ENCODE results near the gene CNTNAP4.

CNTNAP4 gene

DNA sequence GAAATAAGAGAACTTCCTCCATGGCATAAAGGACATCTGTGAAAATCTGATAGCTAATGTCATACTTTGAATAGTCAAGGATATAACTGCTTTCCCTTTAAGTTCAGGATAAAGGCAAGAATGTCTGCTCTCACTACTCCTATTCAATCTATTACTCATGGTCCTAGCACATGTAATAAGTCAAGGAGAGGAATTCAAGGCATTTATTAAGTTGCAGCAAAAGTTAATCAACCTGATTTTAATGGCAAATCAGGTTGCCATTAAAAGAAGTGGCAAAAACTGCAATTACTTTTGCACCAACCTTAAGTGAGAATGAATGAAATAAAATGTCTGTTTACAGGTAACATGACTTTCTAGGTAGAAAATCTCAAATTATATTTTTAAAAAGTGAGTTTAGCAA lies 225.9 kb downstream of the CNTNAP4 start:
- no peak overlapping the region for H3K4me3 ChIP-seq (ENCODE audit: low read depth in 1 of 5, low read length in 5 of 5)
- no peak overlapping the region for H3K27ac ChIP-seq (ENCODE audit: low read depth, low read length)
- no peaks in the 10 kb centered on the region for H3K4me1 ChIP-seq (ENCODE audit: control insufficient read depth in 5 of 5, insufficient read depth in 5 of 5, low read length in 5 of 5)
- H3K9me3 ChIP-seq (ENCODE audit: control insufficient read depth in 5 of 5, low read length in 5 of 5): no peaks in the 10 kb centered on the region
- H3K9ac ChIP-seq (ENCODE audit: low read length in 5 of 5): no peak overlapping the region
- no peaks in the 10 kb centered on the region for H3K36me3 ChIP-seq (ENCODE audit: control insufficient read depth in 5 of 5, insufficient read depth in 5 of 5, low read length in 5 of 5)
- no peaks in the 10 kb centered on the region for H3K27me3 ChIP-seq (ENCODE audit: control insufficient read depth in 5 of 5, insufficient read depth in 4 of 5, low read length in 5 of 5)

GRCh38 chr16:76511203-76511602 lies 234.0 kb downstream of the CNTNAP4 start:
- Histone ChIP-seq H3K9me3 (ENCODE audit: control insufficient read depth in 5 of 5, low read length in 5 of 5) (no peaks in the 10 kb centered on the region), H3K36me3 (ENCODE audit: control insufficient read depth in 5 of 5, insufficient read depth in 5 of 5, low read length in 5 of 5) (no peaks in the 10 kb centered on the region), H3K27ac (ENCODE audit: low read depth, low read length) (no peak overlapping the region), H3K27me3 (ENCODE audit: control insufficient read depth in 5 of 5, insufficient read depth in 4 of 5, low read length in 5 of 5) (no peaks in the 10 kb centered on the region), H3K4me3 (ENCODE audit: low read depth in 1 of 5, low read length in 5 of 5) (no peak overlapping the region), H3K4me1 (ENCODE audit: control insufficient read depth in 5 of 5, insufficient read depth in 5 of 5, low read length in 5 of 5) (no peaks in the 10 kb centered on the region), H3K9ac (ENCODE audit: low read length in 5 of 5) (no peak overlapping the region)

DNA sequence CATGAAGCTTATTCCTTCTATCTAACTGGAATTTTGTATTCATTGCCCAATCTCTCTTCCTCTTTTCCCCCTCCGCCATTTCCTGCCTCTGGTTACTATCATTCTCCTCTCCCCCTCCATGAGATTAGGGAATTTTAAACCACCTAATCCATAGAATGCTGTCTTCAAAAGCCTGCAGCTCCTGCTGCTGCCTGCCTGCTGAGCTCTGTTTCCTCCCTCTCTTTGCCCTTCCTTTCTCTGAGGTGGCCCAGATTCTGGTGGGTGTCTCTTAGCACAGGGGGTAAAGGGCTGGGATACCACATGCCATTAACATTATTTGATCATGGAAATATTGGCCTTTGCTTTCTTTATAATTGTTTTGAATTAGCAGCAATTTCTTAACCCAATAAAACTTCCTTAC lies 241.6 kb downstream of the CNTNAP4 start:
- Histone ChIP-seq H3K9ac (ENCODE audit: low read length in 5 of 5) (no peak overlapping the region), H3K9me3 (ENCODE audit: control insufficient read depth in 5 of 5, low read length in 5 of 5) (no peaks in the 10 kb centered on the region), H3K27ac (ENCODE audit: low read depth, low read length) (no peak overlapping the region), H3K4me3 (ENCODE audit: low read depth in 1 of 5, low read length in 5 of 5) (no peak overlapping the region), H3K27me3 (ENCODE audit: control insufficient read depth in 5 of 5, insufficient read depth in 4 of 5, low read length in 5 of 5) (no peaks in the 10 kb centered on the region), H3K4me1 (ENCODE audit: control insufficient read depth in 5 of 5, insufficient read depth in 5 of 5, low read length in 5 of 5) (no peaks in the 10 kb centered on the region), H3K36me3 (ENCODE audit: control insufficient read depth in 5 of 5, insufficient read depth in 5 of 5, low read length in 5 of 5) (no peaks in the 10 kb centered on the region)

DNA sequence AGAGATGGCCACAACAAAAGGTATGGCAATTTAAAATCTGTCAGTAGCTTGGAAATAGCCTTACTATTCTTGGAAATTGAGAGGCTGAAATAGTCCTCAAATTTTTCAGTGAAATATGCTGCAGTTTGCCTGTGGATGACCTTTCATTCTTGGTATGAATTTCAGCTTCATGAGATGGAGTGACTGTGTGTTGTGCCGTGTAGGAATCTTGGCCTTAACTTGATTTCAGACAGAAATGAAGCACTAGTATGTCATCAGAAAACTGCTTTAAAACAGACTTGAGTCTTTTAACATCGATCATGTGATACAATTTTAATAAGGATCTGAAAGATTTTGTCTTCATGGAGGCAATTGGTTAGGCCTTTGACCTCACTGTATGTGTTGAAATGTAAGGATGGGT lies 247.2 kb downstream of the CNTNAP4 start:
- no peaks in the 10 kb centered on the region for H3K9me3 ChIP-seq (ENCODE audit: control insufficient read depth in 5 of 5, low read length in 5 of 5)
- H3K27me3 ChIP-seq (ENCODE audit: control insufficient read depth in 5 of 5, insufficient read depth in 4 of 5, low read length in 5 of 5): no peaks in the 10 kb centered on the region
- no peak overlapping the region for H3K27ac ChIP-seq (ENCODE audit: low read depth, low read length)
- no peak overlapping the region for H3K9ac ChIP-seq (ENCODE audit: low read length in 5 of 5)
- no peaks in the 10 kb centered on the region for H3K36me3 ChIP-seq (ENCODE audit: control insufficient read depth in 5 of 5, insufficient read depth in 5 of 5, low read length in 5 of 5)
- no peaks in the 10 kb centered on the region for H3K4me1 ChIP-seq (ENCODE audit: control insufficient read depth in 5 of 5, insufficient read depth in 5 of 5, low read length in 5 of 5)
- H3K4me3 ChIP-seq (ENCODE audit: low read depth in 1 of 5, low read length in 5 of 5): no peak overlapping the region

DNA sequence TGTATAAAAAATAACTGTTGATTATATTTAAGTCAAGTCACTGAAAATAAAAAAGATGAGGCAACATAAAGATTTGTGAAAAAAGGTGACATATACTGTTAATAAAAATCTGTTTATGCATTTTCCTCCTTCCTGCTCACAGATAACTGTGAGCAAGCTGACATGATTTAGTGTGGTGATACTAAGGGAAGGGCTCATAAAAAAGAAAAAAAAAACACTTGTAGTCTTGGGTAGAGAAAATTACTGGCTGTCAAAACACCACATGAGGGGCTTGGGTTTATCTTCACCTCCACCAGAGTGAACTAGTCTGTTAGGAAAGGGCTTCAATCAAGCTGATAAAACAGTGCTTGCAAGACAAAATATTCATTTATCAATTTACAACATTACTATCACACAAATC lies 247.6 kb downstream of the CNTNAP4 start:
- H3K27me3 ChIP-seq (ENCODE audit: control insufficient read depth in 5 of 5, insufficient read depth in 4 of 5, low read length in 5 of 5): no peaks in the 10 kb centered on the region
- no peaks in the 10 kb centered on the region for H3K4me1 ChIP-seq (ENCODE audit: control insufficient read depth in 5 of 5, insufficient read depth in 5 of 5, low read length in 5 of 5)
- no peak overlapping the region for H3K27ac ChIP-seq (ENCODE audit: low read depth, low read length)
- H3K4me3 ChIP-seq (ENCODE audit: low read depth in 1 of 5, low read length in 5 of 5): no peak overlapping the region
- no peaks in the 10 kb centered on the region for H3K9me3 ChIP-seq (ENCODE audit: control insufficient read depth in 5 of 5, low read length in 5 of 5)
- H3K9ac ChIP-seq (ENCODE audit: low read length in 5 of 5): no peak overlapping the region
- H3K36me3 ChIP-seq (ENCODE audit: control insufficient read depth in 5 of 5, insufficient read depth in 5 of 5, low read length in 5 of 5): no peaks in the 10 kb centered on the region

DNA sequence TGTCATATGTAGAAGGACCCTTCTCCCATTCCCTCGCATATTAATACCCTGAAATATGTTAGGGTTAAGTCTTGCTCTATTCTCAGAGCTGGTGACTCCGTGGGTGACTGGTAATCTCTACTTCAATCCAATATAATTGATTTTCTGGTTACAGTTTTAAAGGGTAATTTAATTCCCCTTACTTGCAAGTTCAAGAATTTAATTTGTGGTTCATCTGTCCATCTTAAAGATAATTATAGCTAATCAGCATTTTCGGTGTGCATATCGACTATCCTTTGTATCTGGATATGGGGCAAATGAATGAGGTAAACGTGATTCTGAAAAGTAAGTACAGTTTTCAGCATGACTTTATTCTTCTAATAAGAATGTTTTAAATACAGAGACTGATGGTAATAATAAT lies 250.0 kb downstream of the CNTNAP4 start:
- no peaks in the 10 kb centered on the region for H3K27me3 ChIP-seq (ENCODE audit: control insufficient read depth in 5 of 5, insufficient read depth in 4 of 5, low read length in 5 of 5)
- no peak overlapping the region for H3K4me3 ChIP-seq (ENCODE audit: low read depth in 1 of 5, low read length in 5 of 5)
- H3K36me3 ChIP-seq (ENCODE audit: control insufficient read depth in 5 of 5, insufficient read depth in 5 of 5, low read length in 5 of 5): no peaks in the 10 kb centered on the region
- H3K4me1 ChIP-seq (ENCODE audit: control insufficient read depth in 5 of 5, insufficient read depth in 5 of 5, low read length in 5 of 5): no peaks in the 10 kb centered on the region
- H3K9ac ChIP-seq (ENCODE audit: low read length in 5 of 5): no peak overlapping the region
- no peak overlapping the region for H3K27ac ChIP-seq (ENCODE audit: low read depth, low read length)
- H3K9me3 ChIP-seq (ENCODE audit: control insufficient read depth in 5 of 5, low read length in 5 of 5): no peaks in the 10 kb centered on the region

GRCh38 chr16:76529120-76529519 lies 251.9 kb downstream of the CNTNAP4 start:
- H3K27ac ChIP-seq (ENCODE audit: low read depth, low read length): no peak overlapping the region
- no peaks in the 10 kb centered on the region for H3K4me1 ChIP-seq (ENCODE audit: control insufficient read depth in 5 of 5, insufficient read depth in 5 of 5, low read length in 5 of 5)
- no peak overlapping the region for H3K4me3 ChIP-seq (ENCODE audit: low read depth in 1 of 5, low read length in 5 of 5)
- no peaks in the 10 kb centered on the region for H3K36me3 ChIP-seq (ENCODE audit: control insufficient read depth in 5 of 5, insufficient read depth in 5 of 5, low read length in 5 of 5)
- no peaks in the 10 kb centered on the region for H3K27me3 ChIP-seq (ENCODE audit: control insufficient read depth in 5 of 5, insufficient read depth in 4 of 5, low read length in 5 of 5)
- no peak overlapping the region for H3K9ac ChIP-seq (ENCODE audit: low read length in 5 of 5)
- H3K9me3 ChIP-seq (ENCODE audit: control insufficient read depth in 5 of 5, low read length in 5 of 5): no peaks in the 10 kb centered on the region

GRCh38 chr16:76531236-76531635 lies 254.0 kb downstream of the CNTNAP4 start:
- no peaks in the 10 kb centered on the region for H3K9me3 ChIP-seq (ENCODE audit: control insufficient read depth in 5 of 5, low read length in 5 of 5)
- no peak overlapping the region for H3K4me3 ChIP-seq (ENCODE audit: low read depth in 1 of 5, low read length in 5 of 5)
- H3K27me3 ChIP-seq (ENCODE audit: control insufficient read depth in 5 of 5, insufficient read depth in 4 of 5, low read length in 5 of 5): no peaks in the 10 kb centered on the region
- no peak overlapping the region for H3K27ac ChIP-seq (ENCODE audit: low read depth, low read length)
- no peaks in the 10 kb centered on the region for H3K4me1 ChIP-seq (ENCODE audit: control insufficient read depth in 5 of 5, insufficient read depth in 5 of 5, low read length in 5 of 5)
- no peaks in the 10 kb centered on the region for H3K36me3 ChIP-seq (ENCODE audit: control insufficient read depth in 5 of 5, insufficient read depth in 5 of 5, low read length in 5 of 5)
- no peak overlapping the region for H3K9ac ChIP-seq (ENCODE audit: low read length in 5 of 5)

DNA sequence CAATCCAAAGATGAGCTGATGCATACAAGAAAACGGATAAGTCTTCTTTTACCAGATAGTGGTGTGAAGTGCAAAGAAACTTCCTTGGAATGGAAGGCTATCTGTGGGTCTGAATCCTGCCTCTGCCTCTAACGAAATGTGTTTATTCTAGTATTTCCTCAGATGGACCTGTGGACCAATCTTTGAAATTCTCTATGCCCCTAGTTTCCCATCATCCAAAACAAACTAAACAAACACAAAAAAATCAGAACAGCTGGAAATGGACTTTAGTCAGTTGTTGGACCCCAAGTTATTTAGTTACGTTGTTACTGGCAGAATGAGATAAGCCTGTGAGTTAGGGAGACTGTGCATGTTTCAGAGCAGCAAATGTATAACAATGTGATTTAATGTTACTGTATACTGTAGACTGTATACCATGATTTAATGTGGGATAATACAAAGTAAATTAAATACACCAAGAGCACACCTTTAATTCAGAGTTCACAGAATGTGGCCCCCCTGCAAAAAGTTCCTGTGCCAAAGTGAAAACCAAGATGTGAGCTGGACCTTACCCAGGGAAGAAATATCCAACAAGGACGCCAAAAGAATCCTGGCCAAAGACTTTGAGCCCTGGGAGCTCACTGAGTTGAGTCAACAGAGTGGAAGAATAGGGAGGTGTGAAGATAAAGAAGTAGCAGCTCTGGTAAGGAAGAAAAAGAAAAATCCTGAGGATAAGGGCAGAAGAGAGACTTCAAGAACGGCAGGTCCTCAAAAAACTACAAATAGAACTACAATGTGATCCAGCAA lies 255.2 kb downstream of the CNTNAP4 start:
- Histone ChIP-seq H3K9ac (ENCODE audit: low read length in 5 of 5) (no peak overlapping the region), H3K9me3 (ENCODE audit: control insufficient read depth in 5 of 5, low read length in 5 of 5) (no peaks in the 10 kb centered on the region), H3K36me3 (ENCODE audit: control insufficient read depth in 5 of 5, insufficient read depth in 5 of 5, low read length in 5 of 5) (no peaks in the 10 kb centered on the region), H3K27me3 (ENCODE audit: control insufficient read depth in 5 of 5, insufficient read depth in 4 of 5, low read length in 5 of 5) (no peaks in the 10 kb centered on the region), H3K27ac (ENCODE audit: low read depth, low read length) (no peak overlapping the region), H3K4me3 (ENCODE audit: low read depth in 1 of 5, low read length in 5 of 5) (no peak overlapping the region), H3K4me1 (ENCODE audit: control insufficient read depth in 5 of 5, insufficient read depth in 5 of 5, low read length in 5 of 5) (no peaks in the 10 kb centered on the region)

DNA sequence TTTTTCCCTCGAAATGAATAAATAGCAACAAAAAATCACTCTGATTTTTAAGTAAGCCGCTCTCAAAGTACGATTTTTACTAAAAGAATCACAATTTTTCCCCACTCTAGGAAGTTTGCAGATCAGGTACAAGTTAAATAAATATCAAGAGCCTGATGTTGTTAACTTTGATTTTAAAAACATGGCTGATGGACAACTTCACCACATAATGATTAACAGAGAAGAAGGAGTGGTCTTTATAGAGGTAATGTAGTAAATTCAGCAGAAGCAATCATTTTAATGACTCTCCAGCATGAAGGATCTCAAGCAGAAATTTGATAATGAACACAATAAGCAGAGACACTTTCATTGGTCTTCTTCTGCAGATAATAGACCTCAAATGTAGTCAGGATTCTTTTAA lies 262.4 kb downstream of the CNTNAP4 start:
- H3K4me3 ChIP-seq (ENCODE audit: low read depth in 1 of 5, low read length in 5 of 5): no peak overlapping the region
- H3K36me3 ChIP-seq (ENCODE audit: control insufficient read depth in 5 of 5, insufficient read depth in 5 of 5, low read length in 5 of 5): no peaks in the 10 kb centered on the region
- no peaks in the 10 kb centered on the region for H3K27me3 ChIP-seq (ENCODE audit: control insufficient read depth in 5 of 5, insufficient read depth in 4 of 5, low read length in 5 of 5)
- H3K27ac ChIP-seq (ENCODE audit: low read depth, low read length): no peak overlapping the region
- no peaks in the 10 kb centered on the region for H3K4me1 ChIP-seq (ENCODE audit: control insufficient read depth in 5 of 5, insufficient read depth in 5 of 5, low read length in 5 of 5)
- H3K9me3 ChIP-seq (ENCODE audit: control insufficient read depth in 5 of 5, low read length in 5 of 5): no peaks in the 10 kb centered on the region
- H3K9ac ChIP-seq (ENCODE audit: low read length in 5 of 5): no peak overlapping the region
